ENCODE measurements around the gene ST6GALNAC5. TPM values are rescaled to one million over a fixed set of nuclear protein-coding genes. Genes with fewer than 3 reads are reported as not detected.
A peak's percentile ranks its signal among the peaks of the same experiment; 100 is the strongest.

The ST6GALNAC5 gene
- total RNA-seq, 1 donor from 2014 or later = 0.87 TPM

GRCh38 chr1:77026640-77027039 lies 159.4 kb downstream of the ST6GALNAC5 start:
- Mint-ChIP-seq H3K4me3 (ENCODE audit: unreplicated experiment) (no peak overlapping the region), H3K9me3 (ENCODE audit: unreplicated experiment) (no peaks in the 10 kb centered on the region), H3K4me1 (ENCODE audit: unreplicated experiment) (no peaks in the 10 kb centered on the region), H3K27ac (ENCODE audit: unreplicated experiment) (no peak overlapping the region), H3K36me3 (ENCODE audit: low read depth, unreplicated experiment) (no peaks in the 10 kb centered on the region), H3K27me3 (ENCODE audit: unreplicated experiment) (no peaks in the 10 kb centered on the region)
- DNase-seq (ENCODE audit: low spot score) = no peak
- no peak for TF ChIP-seq CTCF (IDR thresholded peaks at IDR 0.05; ENCODE audit: unreplicated experiment)

- no peaks in the 10 kb centered on the region for H3K36me3 Mint-ChIP-seq (ENCODE audit: low read depth, unreplicated experiment)
- H3K27ac Mint-ChIP-seq (ENCODE audit: unreplicated experiment) = no peak overlapping the region
- no peak overlapping the region for H3K4me3 Mint-ChIP-seq (ENCODE audit: unreplicated experiment)
- no peaks in the 10 kb centered on the region for H3K27me3 Mint-ChIP-seq (ENCODE audit: unreplicated experiment)
- H3K4me1 Mint-ChIP-seq (ENCODE audit: unreplicated experiment) = no peaks in the 10 kb centered on the region
- no peaks in the 10 kb centered on the region for H3K9me3 Mint-ChIP-seq (ENCODE audit: unreplicated experiment)
- no peak for TF ChIP-seq CTCF (IDR thresholded peaks at IDR 0.05; ENCODE audit: unreplicated experiment)
- DNase-seq (ENCODE audit: low spot score) = no peak
These were observed 160.6 kb downstream of the ST6GALNAC5 start for GRCh38 chr1:77027847-77028246.

GRCh38 chr1:77030401-77031105 lies 163.3 kb downstream of the ST6GALNAC5 start:
- Mint-ChIP-seq H3K4me1 (ENCODE audit: unreplicated experiment) (no peaks in the 10 kb centered on the region), H3K27me3 (ENCODE audit: unreplicated experiment) (no peaks in the 10 kb centered on the region)
- no peak for DNase-seq (ENCODE audit: low spot score)

DNA sequence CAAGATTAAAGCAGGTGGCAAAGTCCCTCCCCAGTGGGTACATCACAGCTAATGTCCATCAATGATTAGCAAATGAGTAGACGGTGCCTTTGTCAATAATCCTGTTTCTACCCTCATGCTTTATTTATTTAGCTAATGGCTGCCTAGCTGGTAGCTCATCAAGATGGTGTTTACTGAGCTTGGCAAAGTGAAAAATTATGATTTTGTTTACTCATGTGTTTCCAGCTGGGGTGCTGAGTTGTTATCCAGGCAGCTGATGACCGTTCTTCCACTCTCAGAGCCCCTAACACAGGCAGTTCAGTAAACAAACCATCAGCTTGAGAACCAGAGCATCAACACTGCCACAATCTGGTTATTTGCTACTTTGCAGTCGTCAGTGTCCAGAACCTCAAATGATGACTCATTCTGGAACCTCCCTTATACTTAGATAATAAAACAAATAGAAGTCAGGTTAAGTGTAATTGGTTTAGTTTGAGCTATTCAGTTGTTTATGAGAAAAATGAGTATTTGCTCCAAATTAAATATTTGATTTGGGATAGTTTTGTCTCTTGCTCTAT lies 163.9 kb downstream of the ST6GALNAC5 start:
- no peaks in the 10 kb centered on the region for H3K9me3 Mint-ChIP-seq (ENCODE audit: unreplicated experiment)
- no peaks in the 10 kb centered on the region for H3K36me3 Mint-ChIP-seq (ENCODE audit: low read depth, unreplicated experiment)
- no peak for DNase-seq (ENCODE audit: low spot score)
- no peak overlapping the region for H3K27ac Mint-ChIP-seq (ENCODE audit: unreplicated experiment)
- H3K4me1 Mint-ChIP-seq (ENCODE audit: unreplicated experiment) = no peaks in the 10 kb centered on the region
- TF ChIP-seq CTCF (IDR thresholded peaks at IDR 0.05; ENCODE audit: unreplicated experiment) = no peak
- no peaks in the 10 kb centered on the region for H3K27me3 Mint-ChIP-seq (ENCODE audit: unreplicated experiment)
- no peak overlapping the region for H3K4me3 Mint-ChIP-seq (ENCODE audit: unreplicated experiment)

More at GRCh38 chr1:77030401-77031105, 163.3 kb downstream of the ST6GALNAC5 start:
- H3K36me3 Mint-ChIP-seq (ENCODE audit: low read depth, unreplicated experiment) = no peaks in the 10 kb centered on the region
- H3K27ac Mint-ChIP-seq (ENCODE audit: unreplicated experiment) = no peak overlapping the region
- no peaks in the 10 kb centered on the region for H3K9me3 Mint-ChIP-seq (ENCODE audit: unreplicated experiment)
- TF ChIP-seq CTCF (IDR thresholded peaks at IDR 0.05; ENCODE audit: unreplicated experiment) = no peak
- no peak overlapping the region for H3K4me3 Mint-ChIP-seq (ENCODE audit: unreplicated experiment)

- Mint-ChIP-seq H3K27me3 (ENCODE audit: unreplicated experiment) (peaks cover 3% of the 10 kb centered on the region), H3K9me3 (ENCODE audit: unreplicated experiment) (no peaks in the 10 kb centered on the region), H3K4me1 (ENCODE audit: unreplicated experiment) (no peaks in the 10 kb centered on the region), H3K36me3 (ENCODE audit: low read depth, unreplicated experiment) (no peaks in the 10 kb centered on the region), H3K4me3 (ENCODE audit: unreplicated experiment) (no peak overlapping the region), H3K27ac (ENCODE audit: unreplicated experiment) (no peak overlapping the region)
- peak; percentile 37 for DNase-seq (ENCODE audit: low spot score)
- TF ChIP-seq CTCF (IDR thresholded peaks at IDR 0.05; ENCODE audit: unreplicated experiment) = no peak
These were observed 169.3 kb downstream of the ST6GALNAC5 start for GRCh38 chr1:77036560-77036959.

Measured in endothelial cell (in vitro differentiated cells).